AG04450 (cell line): ENCODE measurements around the gene C14orf39. TPM values are rescaled to one million over a fixed set of nuclear protein-coding genes. Genes with fewer than 3 reads are reported as not detected.

ENCODE experiments used
- CTCF ChIA-PET: fragments of 300-600, 350-600 bp; formaldehyde crosslinking; extraction: SDS; loops from one replicate; lab custom pipeline; 2022; ENCODE audit warnings: antibody characterized with exemption, inconsistent platforms; lab: Charles Lee
- POLR2A ChIA-PET: fragments of 350-600 bp; formaldehyde crosslinking; extraction: SDS; loops from one replicate; lab custom pipeline; 2021; ENCODE audit warnings: antibody characterized with exemption, inconsistent platforms; lab: Yijun Ruan, JAX
- DNase-seq: peaks from one replicate; pipeline ENCODE4 v3.0.0-alpha.2; 2011; ENCODE audit warnings: low read depth, low spot score
- H3K27ac ChIP-seq: one replicate; pipeline ENCODE4 v1.5.1; 2012; ENCODE audit warnings: low read depth, low read length, control low read depth
- H3K27me3 ChIP-seq: one replicate; pipeline ENCODE4 v1.6.0; 2012; ENCODE audit warnings: low read length; ENCODE audit not compliant: control insufficient read depth, insufficient read depth
- H3K4me3 ChIP-seq: 2 replicates; pipeline ENCODE4 v1.5.1; 2011; ENCODE audit warnings: mild to moderate bottlenecking, low read depth, low read length, control low read depth
- H3K9me3 ChIP-seq: 2 replicates; pipeline ENCODE4 v1.5.1; 2012; ENCODE audit warnings: low read length; ENCODE audit not compliant: control insufficient read depth, insufficient read depth
- CTCF ChIP-seq: IDR thresholded peaks from 2 replicates; pipeline ENCODE4 v1.5.1; 2011; ENCODE audit warnings: low read depth, low read length, control low read depth, inconsistent platforms
- polyA plus RNA-seq: library from polyadenylated mRNA; depleted of rRNA; stranded (reverse); fragments of >200 nt; gene quantifications from 2 replicates; pipeline ENCODE4 v1.2.3, GENCODE V29; 2011

Gene C14orf39
- polyA plus RNA-seq, 1 experiment = 0.22 TPM

DNA sequence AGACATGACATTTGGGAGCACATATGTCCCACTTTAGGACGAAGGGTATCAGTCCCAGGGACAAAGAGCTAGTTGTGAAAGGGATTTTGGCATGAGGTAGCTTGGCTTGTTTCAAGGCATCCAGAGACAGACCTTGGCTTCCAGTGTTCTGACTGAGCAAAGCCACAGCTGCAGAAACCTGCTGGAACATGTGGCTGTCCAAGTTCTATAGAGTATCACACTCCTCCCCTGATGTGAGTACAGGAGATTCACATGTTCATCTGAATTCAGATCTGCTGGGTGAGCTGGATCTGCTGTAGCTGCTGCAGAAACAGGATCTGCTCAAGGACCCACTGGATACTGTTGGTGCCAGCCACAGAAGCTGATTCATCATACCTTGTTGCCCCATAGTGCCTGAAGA is 10.1 kb upstream of the C14orf39 start:
- TF ChIP-seq CTCF = no peak
- ChIA-PET CTCF (interaction anchor here (1.3 kb wide), 1 partner anchor 65 kb away, joined by 4 read pairs; no protein-coding TSS in a partner anchor), POLR2A (no interaction called here)
- Histone ChIP-seq H3K4me3 (no peak overlapping the region), H3K27ac (no peak overlapping the region), H3K27me3 (peaks cover 11% of the 10 kb centered on the region), H3K9me3 (no peaks in the 10 kb centered on the region)
- DNase-seq = no peak

GRCh38 chr14:60490270-60490669 is 4.4 kb upstream of the C14orf39 start:
- ChIA-PET CTCF (interaction anchor here (1.1 kb wide), 1 partner anchor 24 kb away, joined by 3 read pairs; no protein-coding TSS in a partner anchor), POLR2A (no interaction called here)
- TF ChIP-seq CTCF = no peak
- H3K27me3 ChIP-seq = peaks cover 26% of the 10 kb centered on the region
- H3K27ac ChIP-seq = no peak overlapping the region
- H3K9me3 ChIP-seq = peaks cover 6% of the 10 kb centered on the region; the same call in 1 of the 2 replicates
- DNase-seq = no peak
- H3K4me3 ChIP-seq = no peak overlapping the region

GRCh38 chr14:60488175-60488574 is 2.3 kb upstream of the C14orf39 start:
- Histone ChIP-seq H3K27ac (no peak overlapping the region), H3K27me3 (peaks cover 31% of the 10 kb centered on the region), H3K4me3 (no peak overlapping the region), H3K9me3 (peaks cover 6% of the 10 kb centered on the region; the same call in 1 of the 2 replicates)
- no peak for DNase-seq
- CTCF ChIA-PET = interaction anchor here (1.7 kb wide), 1 partner anchor 157 kb away, joined by 5 read pairs; no protein-coding TSS in a partner anchor
- peak; percentile 33; the same call in 1 of the 2 replicates for TF ChIP-seq CTCF
- POLR2A ChIA-PET = no interaction called here

DNA sequence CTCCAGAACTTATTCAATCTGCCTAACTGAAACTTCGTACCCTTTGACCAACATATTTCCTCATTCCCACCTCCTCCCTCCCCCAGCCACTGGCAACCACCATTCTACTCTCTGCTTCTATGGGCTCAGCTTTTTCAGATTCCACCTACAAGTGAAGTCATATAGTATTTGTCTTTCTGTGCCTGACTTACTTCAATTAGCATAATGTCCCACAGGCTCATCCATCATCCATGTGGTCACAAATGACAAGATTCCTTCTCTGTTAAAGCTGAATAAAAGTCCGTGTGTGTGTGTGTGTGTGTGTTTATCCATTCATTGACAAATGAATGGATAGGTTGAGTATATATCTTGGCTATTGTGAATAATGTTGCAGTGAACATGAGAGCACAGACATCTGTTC is 1.3 kb upstream of the C14orf39 start:
- ChIA-PET POLR2A (no interaction called here), CTCF (interaction anchor here (1.0 kb wide), 1 partner anchor 137 kb away, joined by 4 read pairs; no protein-coding TSS in a partner anchor)
- Histone ChIP-seq H3K4me3 (no peak overlapping the region), H3K27ac (no peak overlapping the region), H3K27me3 (peaks cover 31% of the 10 kb centered on the region), H3K9me3 (peaks cover 6% of the 10 kb centered on the region; the same call in 1 of the 2 replicates)
- no peak for DNase-seq
- TF ChIP-seq CTCF = no peak

- Histone ChIP-seq H3K9me3 (peaks cover 6% of the 10 kb centered on the region; the same call in 1 of the 2 replicates), H3K27me3 (peaks cover 24% of the 10 kb centered on the region), H3K27ac (no peak overlapping the region), H3K4me3 (peak overlapping the region; percentile 65)
- no peak for DNase-seq
- ChIA-PET CTCF (no interaction called here), POLR2A (no interaction called here)
- TF ChIP-seq CTCF = no peak
Measured at GRCh38 chr14:60485057-60485597, 736 bp downstream of the C14orf39 start.
